HG02981 (cell line): ENCODE data around the gene MTRFR.
"Not testable (repeated sequence)": the region's sequence is repeated elsewhere in the genome, so short reads cannot be mapped to it uniquely, and the experiment has no call there.

ENCODE experiments used
- ATAC-seq: cut with Tn5 transposase; IDR thresholded peaks from one replicate; pipeline ENCODE4 v1.9.1; 2021; ENCODE audit warnings: mild to moderate bottlenecking, moderate library complexity; ENCODE audit not compliant: unreplicated experiment

MTRFR gene

DNA sequence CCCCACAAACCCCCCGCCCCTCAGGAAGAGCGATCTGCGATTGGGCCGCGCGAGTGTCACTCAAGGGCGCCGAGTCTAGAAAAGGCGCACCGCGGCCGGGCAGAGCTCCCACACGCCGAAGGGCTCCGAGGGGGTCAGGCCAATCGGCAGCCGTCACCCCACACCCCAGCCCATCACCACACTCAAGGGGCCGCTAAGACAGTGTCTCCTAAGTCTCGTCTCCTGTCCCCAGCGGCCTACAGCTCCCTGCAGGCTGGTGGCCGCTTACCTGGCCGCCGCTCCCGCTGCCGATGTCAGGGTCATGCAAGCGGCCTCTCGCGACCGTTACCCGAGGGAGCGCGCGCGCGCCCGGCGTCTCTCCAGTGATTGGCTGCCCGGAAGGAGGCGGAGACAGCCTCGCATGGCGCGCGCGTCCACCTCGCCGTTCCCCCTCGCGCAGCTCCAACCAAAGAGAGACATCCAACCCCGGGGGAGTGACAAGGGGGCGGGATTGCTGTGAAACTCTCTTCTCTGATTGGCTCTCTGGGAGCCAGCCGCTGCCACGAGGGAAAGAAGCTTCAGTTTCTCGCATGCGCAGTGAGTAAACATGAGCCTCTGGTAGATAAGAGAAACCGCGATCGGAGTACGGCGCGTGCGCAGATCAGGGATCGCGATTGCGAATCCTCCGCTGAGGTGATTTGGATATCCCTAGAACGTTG, at the start of gene MTRFR, which contains the start of gene MPHOSPH9:
TSS of gene MTRFR (plus strand) at position 630 of the 698 bp plus-strand sequence. CDS start 20,239 bp downstream, outside the sequence.
TSS of gene MPHOSPH9 (minus strand) at position 335 of the 698 bp plus-strand sequence. CDS start 2,777 bp downstream, outside the sequence.
- ATAC-seq, result peak; percentile 78

DNA sequence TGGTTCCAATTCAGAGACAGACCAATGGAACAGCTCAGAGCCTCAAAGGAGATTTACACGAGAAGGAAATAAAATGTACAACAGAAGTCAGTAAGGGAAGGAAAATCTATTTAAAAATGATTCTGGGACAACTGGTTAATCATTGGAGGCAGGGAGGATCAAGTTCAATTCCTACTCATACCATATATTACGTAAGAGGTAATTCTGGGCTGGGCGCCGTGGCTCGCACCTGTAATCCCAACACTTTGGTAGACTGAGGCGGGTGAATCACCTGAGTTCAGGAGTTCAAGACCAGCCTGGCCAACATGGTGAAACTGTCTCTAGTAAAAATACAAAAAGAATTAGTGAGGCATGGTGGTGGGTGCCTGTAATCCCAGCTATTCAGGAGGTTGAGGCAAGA, 45.6 kb upstream of the MTRFR start:
- no peak for ATAC-seq

DNA sequence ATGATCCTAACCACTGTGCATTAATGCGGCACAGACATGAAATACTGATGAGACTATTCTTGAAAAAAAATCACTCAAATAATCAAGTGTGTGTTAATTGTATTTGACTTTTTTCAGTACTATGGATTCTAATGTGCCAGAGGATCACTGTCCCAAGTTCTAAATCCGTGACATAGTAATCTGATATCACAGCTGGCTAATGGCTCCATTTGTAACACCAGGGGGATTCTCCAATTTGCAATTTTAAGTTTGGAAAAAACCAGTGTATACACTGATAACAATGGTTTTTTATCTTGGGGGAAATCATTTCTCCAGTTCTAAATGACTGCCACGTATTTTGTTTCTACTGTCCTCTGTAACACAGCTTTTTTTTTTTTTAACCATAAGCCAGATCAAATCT, 33.3 kb upstream of the MTRFR start:
- no peak for ATAC-seq

DNA sequence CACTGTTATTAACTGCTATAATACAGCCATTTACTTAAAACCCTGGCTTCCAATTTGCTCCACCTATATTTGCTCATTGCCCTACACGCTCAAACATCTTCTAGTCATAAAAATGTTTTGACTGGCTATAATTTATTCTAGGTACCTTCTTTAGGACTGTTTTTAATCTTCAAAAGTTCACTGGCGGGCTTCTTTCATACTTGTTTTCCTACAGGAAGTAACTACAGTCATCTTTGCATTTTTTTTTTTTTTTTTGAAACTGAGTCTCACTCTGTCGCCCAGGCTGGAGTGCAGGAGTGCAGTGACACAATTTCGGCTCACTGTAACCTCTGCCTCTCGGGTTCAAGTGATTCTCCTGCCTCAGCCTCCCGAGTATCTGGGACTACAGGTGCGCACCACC, 32.8 kb upstream of the MTRFR start:
- no peak for ATAC-seq

DNA sequence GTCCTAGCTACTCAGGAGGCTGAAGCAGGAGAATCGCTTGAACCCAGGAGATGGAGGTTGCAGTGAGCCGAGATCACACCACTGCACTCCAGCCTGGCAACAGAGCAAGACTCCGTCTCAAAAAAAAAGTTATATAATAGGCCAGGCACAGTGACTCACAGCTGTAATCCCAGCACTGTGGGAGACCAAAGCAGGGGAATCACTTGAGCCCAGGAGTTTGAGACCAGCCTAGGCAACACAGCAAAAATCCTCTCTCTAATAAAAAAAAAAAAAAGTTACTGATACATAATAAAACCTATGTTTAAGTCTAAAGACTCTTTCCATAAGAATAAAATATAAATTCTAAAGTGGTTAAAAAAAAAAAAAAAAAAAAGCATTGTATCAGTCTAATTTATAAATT, 26.4 kb upstream of the MTRFR start:
- not testable (repeated sequence) for ATAC-seq

DNA sequence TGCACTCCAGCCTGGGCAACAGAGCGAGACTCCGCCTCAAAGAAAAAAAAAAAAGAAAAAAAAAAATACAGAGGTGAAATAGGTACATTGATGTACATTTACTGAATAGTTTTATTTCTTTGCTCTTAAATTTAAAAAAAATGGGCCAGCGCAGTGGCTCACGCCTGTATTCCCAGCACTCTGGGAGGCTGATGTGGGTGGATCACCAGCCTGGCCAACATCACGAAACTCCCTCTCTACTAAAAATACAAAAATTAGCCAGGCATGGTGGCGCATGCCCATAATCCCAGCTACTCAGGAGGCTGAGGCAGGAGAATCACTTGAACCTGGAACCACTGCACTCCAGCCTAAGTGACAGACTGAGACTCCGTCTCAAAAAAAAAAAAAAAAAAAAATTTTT, 25.4 kb upstream of the MTRFR start:
- not testable (repeated sequence) for ATAC-seq

DNA sequence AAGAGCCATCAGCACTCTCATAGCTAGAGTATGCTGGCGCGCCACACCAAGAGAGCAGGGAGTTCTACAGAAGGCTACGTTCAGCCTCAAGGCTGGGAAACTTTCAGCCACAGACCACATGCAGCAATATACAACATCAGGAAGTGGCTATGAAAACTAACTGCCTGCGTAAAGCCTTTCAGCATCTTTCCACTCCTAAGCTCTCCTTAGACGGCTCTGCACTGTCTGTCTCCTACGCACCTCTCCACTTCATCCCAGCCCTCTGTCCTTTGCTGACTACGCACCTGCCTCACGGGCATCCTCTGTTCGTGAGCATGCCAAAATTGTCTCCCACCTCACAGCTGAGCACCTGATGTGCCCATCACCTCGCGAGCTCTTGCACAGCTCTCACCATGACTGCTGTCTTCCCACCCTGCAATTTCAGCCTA, 10.0 kb upstream of the MTRFR start:
- ATAC-seq, result peak; percentile 65

DNA sequence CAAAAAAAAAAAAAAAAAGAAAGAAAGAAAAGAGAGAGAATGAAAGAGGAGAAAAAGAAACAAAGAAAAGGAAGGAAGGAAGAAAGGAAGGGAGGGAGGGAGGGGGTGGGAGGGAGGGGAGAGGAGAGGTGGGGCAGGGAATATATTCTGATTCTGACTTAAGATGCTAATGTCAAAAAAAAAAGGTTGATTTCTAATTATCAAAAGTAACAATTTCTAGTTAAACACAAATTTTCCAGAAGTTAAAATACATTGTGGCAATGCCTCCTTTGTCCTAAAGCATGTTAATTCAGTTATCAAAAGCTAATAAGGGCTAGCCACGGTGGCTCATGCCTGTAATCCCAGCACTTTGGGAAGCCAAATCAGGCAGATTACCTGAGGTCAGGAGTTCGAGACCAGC, 7.8 kb upstream of the MTRFR start:
- no peak for ATAC-seq

DNA sequence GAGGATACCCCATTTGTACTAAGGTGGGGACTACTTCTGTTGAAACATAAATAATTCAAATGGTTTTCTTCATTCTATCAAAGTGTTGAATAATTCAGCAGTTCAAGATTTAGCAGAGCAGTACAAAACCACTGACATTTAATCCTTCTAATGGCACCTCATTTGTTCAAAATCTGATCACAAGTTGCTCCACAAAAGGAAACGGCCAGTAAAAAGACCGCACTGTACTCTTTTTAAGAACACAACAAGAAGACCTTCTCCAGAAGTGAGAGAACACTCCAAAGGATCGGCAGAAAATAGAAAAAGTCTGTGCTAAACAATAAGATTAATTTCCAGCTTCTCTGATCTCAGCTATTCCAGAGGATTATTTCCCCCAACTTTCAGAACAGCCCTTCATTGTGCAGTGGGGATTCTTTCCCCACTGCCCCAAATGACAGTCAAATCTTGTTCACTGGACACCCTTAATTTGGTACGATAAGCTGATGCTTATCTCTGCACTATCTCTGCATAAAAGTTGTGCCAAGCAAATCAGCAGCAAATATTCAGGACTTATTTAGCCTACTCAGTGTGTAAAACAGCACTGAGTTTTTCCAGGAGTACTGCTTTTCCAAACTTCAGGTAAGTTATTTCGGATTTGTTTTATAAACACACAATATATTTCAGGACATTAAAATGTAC, 5.5 kb upstream of the MTRFR start:
- ATAC-seq, result no peak

DNA sequence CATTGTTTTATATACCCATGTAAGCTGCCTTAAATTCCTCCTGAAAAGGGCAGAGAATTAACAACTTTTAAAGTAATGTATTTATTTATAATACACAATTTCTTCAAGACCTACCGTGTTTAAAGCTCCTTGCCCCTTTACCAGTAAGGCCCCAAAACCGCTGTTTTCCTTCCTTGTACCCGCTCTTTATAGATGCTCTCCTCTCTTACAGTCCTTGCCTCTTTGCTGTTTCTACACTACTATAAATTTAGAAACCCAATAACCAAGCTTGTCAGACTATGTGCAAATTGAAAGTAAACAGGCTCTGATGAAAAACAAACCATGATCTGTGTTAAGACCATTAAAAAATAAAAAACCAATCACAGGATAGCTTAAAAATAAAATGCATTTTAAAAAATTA, 4.2 kb upstream of the MTRFR start:
- no peak for ATAC-seq

DNA sequence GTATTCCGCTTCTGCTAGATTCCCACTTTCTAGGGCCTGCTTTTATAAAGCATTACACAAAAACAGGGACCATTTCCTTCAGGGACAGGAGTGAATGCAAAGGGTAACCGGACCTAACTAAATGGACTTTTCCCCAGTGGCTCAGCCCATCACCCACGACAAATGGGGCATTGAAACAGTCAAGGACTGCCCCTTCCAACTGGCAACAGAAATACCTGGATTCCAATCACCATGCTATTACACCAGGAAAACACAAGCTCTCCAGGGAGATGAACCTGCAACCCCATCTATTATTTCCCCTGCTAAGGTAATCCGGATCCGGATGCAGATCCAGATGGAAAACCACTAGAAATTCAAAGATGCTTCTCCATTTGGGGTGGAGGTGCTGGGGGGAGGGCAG, 1.3 kb upstream of the MTRFR start:
- ATAC-seq, result no peak

DNA sequence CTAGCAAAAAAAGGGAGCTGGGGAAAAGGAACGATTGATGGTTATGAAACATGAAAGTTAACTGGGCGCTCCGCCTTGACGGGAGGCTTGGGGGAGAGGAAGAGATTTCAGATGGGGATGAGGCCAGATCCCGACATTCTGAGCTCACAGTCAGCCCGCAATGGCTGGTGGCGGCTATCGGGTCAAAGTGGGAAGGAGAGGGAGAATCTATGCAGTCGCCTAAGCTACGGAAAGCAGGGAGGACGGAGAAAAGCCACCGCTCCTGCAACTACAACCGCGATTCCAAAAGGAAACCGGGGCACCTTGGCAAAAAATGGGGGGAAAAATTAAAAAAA, 797 bp upstream of the MTRFR start:
- ATAC-seq, result no peak

DNA sequence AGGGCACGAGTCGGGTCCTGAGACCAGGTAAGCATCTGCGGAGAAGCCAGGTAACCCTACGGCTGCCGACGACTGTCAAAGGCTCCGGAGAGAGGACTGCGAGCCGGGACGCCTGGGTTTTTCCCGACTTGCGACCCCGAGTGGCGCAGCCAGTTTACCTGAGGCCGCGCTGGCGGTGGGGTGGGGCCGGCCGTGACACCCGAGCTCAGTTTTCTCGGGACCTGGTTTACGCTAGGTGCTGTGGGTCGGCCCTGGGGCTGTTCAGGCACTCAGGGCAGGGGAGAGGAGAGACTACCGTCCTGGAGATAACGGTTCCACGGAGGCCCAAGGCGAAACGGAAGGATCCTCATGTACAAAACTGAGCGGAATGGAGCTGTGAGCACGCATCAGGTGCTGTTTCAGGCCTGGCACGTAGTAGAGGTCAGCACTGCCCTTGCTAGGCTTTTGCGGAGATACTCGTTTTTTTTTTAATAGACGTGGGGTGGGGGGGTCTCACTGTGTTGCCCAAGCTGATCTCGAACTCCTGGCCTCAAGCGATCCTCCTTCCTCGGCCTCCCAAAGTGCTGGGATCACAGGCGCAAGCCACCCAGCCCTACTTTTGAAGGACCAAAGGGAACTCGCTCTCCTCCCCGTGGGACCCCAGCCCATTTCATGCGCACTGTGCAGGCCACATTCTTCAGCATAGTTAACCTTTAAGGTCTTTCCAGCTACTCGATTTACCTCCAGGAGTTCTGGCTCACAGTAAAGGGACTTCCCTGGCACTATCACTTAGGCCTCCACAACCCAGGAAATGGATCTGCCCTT, 471 bp downstream of the MTRFR start:
- ATAC-seq, result no peak

DNA sequence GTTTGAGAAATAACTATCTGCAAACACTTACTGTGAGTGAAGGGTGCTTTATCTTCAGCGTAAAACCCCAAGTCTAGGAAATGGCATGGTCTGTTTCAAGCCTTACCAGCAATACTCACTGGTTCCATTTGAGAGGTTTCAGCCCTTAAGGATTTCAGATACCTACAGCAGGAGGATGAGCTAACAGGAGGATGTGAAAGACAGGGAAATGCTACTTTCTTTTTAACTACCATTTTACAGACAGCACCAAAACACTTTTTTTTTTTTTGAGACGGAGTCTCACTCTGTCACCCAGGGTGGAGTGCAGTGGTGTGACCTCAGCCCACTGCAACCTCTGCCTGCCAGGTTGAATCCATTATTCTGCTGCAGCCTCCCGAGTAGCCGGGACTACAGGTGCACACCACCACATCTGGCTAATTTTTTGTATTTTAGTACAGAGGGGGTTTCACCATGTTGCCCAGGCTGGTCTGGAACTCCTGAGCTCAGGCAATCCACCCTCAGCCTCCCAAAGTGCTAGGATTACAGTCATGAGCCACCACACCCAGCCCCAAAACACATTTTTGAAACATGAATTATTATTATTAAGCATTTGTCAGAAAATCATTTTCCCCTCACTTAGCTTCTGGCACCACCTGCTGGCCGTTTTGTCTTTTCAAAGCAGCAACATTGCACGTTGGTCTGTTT, 4.6 kb downstream of the MTRFR start:
- no peak for ATAC-seq

DNA sequence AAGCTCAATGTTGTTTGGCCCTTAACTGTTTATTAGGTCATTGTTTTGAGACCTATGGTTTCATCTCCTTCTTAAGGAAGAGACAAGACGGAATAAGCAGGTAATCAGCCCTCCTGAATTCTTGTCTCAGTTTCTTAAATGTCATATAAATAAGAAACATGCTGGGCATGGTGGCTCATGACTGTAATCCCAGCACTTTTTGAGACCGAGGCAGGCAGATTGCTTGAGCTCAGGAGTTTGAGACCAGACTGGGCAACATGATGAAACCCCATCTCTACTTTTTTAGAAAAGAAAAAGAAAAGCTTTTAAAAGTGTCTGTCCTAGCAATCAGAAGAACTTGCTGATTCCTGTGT, 5.1 kb downstream of the MTRFR start:
- ATAC-seq, result no peak

DNA sequence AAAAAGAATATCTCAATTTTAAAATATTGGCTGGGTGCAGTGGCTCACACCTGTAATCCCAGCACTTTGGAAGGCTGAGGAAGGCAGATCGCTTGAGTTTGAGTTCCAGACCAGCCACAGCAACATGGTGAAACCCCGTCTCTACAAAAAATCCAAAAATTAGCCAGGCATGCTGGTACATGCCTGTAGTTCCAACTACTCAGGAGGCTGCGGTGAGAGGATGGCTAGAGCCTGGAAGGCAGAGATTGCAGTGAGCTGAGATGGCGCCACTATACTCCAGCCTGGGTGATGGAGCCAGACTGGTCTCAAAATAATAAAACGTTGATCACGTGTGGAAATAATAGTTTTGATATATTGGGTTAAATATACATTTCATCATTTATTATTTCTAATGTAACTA, 5.7 kb downstream of the MTRFR start:
- ATAC-seq, result no peak

DNA sequence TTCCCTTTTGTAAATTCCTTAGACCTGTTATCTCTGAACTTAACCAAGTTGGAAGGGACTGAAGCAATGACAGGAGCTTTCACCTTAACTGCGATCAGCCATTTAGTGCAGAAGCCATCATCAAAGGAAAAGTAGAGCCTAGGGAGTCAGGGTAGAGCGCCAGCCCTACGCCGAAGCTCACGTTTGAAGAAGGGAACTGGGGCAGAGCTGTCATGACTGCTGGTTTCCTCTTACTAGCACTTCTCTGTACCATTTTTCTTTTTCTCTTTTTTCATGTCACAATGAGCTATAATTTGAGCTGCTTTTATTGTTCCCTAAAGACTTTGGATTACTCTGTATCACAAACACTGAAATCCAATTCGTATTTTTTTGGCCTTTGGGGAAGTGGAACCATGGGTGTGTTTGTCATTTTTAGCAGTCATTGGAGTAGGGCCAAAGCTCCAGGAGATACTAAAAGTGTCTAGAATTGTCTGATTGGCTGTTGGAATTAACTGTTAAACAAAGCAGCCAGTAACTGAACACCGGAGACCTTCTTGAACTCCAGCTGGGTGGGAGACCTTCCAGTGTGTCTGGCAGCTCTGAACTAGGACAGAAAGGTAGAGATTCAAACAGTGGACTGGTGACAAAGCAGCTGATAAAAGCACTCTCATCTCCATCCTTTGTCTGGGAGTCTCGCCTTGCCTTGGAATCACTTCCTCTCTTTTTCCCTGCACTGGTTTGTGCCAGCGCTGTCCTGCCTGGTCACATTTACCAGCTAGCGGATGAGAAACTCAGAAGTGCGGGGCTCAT, 9.1 kb downstream of the MTRFR start:
- no peak for ATAC-seq

DNA sequence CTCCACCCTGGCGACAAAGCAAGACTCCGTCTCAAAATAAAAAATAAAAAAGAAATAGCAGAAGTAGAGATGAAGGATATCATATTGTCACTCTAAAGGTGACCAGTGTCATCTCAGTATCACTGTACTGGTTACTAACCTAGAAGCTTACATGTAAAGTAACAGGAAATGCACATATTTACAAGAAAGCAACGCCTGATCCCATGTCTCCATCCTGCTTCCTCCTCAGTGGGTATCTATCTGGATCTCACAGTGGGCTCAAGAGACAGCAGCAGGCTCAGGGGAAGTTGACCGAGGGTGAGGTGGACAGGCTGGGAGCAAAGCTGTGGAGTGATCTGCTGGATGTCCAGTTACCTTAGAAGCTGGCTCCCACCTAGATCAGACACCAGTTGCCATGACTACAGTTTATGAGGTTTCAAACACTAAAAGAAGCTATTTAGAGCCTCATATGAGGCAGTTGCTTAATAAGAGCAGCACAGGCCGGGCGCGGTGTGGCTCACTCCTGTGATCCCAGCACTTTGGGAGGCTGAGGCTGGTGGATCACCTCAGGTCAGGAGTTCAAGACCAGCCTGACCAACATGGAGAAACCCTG, 10.5 kb downstream of the MTRFR start:
- ATAC-seq, result no peak

DNA sequence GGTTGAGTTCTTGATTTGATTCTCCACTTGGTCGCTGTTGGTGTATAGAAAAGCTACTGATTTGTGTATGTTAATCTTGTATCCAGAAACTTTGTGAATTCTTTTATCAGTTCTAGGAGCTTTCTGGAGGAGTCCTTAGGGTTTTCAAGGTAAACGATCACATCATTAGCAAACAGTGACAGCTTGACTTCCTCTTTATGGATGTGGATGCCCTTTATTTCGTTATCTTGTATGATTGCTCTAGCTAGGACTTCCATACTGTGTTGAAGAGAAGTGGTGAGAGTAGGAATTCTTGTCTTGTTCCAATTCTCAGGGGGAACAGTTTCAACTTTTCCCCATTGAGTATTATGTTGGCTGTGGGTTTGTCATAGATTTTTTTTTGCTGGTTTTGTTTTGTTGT, 12.4 kb downstream of the MTRFR start:
- ATAC-seq, result no peak

DNA sequence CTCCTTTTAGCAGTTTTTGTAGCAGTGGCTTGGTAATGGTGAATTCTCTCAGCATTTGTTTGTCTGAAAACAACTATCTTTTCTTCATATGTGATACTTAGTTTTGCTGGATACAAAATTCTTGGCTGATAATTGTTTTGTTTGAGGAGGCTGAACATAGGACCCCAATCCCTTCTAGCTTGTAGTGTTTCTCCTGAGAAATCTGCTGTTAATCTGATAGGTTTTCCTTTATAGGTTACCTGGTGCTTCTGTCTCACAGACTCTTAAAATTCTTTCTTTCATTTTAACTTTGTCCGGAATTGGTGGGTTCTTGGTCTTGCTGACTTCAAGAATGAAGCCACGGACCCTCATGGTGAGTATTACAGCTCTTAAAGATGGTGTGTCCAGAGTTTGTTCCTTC, 14.9 kb downstream of the MTRFR start:
- not testable (repeated sequence) for ATAC-seq
